ENCODE results near the gene RIOX2.

Gene RIOX2

DNA sequence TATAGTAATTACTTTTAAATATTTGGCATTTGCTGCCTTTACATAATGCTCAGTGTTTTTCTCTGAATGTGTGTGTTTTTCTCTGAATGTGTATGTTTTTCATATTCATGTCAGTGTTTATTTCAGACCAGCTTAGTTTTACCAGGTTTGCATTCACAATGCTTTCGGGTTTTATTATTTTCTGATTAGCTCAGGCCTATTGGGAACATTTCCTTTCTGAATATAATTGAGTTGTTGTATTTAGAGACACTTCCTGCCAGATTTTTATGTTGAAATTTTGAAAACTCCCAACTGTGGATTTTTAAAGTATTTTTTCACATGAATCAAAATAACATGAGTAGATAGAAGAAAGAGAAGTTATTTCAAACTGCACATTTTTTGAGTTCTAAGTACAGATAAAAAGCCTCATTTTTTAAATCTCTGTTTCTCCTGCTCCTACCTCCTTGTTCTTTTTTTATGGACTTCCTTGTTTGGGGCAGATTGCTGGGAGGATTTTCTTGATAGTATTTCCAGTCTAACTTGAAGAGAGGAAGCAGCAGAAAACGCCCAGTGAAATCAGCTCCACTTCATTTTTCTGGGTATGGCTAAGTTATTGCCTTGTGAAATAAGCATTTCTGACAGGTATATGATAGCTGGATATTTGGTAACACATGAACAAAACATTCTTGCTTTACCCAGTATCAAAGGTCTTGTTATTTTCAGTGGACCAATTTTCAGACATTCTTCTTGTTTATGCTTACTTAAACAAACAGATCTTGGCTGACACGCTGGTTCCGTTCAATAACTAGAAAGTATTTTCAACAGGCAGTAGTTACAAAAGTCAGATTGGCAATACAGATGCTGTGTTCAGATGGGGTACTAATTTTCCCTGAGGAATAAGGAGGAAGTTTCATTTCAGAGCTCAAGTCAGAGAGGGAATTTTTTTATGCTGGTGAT is 70.7 kb downstream of the RIOX2 start:
- no peak for DNase-seq

DNA sequence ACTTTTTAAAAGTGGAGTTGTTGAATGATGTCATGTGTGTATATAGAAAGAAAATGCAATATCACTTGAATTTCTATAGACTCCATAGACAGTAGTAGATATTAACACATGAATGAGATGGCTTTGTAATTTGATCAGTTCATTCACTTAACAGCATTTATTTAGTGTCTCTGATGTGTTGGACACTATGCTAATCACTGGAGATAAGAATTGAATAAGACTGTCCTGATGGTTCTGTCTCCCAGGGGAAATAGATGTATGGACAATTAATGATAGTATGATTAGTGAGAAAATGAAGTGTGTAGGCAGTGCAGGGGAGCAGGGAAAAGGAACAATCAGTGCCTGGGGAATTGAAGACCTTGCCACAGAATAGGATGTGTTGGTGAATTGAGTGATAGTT is 72.9 kb downstream of the RIOX2 start:
- DNase-seq, result no peak

DNA sequence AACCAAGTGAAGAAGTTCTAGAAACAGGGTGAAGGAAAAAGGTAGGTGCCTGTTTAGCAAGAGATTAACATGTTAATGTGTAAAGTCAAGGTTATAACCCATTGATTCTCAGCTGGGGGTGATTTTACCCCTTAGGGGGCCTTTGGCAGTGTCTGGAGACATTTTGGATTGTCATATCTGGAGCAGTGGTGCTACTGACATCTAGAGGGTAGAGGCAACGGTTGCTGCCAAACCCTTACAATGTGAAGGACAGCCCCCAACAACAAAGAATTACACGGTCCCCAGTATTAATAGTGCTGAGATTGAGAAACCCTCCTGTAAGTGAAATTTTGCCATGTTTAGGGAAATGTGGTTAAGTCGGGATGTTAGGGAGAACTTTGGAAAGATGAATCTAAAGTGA is 75.7 kb downstream of the RIOX2 start:
- DNase-seq, result no peak

- no peak for DNase-seq
These were observed 76.1 kb downstream of the RIOX2 start for GRCh38 chr3:97896129-97896528.

GRCh38 chr3:97895216-97895615 is 77.0 kb downstream of the RIOX2 start:
- no peak for DNase-seq

DNA sequence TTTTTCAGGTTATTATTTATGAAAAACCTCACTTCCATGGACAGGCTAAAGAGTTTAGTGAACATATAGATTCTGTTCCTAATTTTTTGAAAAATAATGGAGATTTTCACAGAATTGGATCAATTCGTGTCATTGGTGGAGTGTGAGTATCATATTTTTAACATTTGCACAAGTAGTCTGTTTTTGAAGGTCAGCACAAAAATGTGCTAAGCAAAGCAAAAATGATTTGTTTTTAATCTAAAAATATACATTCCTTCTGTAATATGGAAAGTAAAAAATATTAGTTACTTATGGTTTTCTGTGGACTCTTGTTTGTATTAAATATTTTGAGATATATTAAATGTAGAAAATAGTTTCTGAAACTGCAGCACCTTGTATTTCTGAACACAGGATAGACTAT is 79.4 kb downstream of the RIOX2 start:
- no peak for DNase-seq

All from NCI-H1092 treated with DMSO at 0.1 percent for 48 hours (cell line).